ENCODE data around the gene SHMT2.
A peak's percentile ranks its signal among the peaks of the same experiment; 100 is the strongest.

SHMT2 gene

GRCh38 chr12:57229046-57229633, 371 bp upstream of the SHMT2 start:
- no peak for DNase-seq

DNA sequence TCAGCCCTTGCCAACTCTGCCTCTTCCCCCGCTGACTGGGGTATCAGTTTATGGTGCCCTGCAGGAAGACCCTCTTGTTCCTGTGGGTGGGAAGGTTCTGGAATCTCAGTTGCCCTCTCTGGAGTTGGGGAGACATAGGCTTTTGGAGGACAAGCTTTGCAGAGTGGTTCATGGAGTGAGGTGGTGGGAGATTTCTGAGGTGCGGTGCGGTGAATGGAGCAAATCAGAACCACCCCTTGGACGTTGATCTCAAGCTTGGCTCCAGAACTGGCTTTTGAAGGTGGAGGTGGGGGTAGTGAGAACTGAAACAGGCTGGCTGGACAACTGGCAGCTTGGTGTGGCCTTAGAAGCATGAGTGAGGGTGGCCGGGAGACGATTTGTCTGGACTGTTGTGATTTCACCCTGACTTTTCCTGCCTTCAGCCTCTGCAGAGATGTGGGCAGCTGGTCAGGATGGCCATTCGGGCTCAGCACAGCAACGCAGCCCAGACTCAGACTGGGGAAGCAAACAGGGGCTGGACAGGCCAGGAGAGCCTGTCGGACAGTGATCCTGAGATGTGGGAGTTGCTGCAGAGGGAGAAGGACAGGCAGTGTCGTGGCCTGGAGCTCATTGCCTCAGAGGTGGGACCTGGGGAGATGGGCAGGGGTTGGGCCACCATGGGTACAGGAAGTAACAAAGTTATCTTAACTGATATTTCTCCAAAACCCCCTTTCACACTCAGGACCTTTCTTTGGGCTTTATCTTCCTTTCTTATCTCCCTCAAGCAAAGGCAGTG, 1.1 kb downstream of the SHMT2 start:
- DNase-seq = no peak

GRCh38 chr12:57231276-57232021, 1.9 kb downstream of the SHMT2 start:
- no peak for DNase-seq

DNA sequence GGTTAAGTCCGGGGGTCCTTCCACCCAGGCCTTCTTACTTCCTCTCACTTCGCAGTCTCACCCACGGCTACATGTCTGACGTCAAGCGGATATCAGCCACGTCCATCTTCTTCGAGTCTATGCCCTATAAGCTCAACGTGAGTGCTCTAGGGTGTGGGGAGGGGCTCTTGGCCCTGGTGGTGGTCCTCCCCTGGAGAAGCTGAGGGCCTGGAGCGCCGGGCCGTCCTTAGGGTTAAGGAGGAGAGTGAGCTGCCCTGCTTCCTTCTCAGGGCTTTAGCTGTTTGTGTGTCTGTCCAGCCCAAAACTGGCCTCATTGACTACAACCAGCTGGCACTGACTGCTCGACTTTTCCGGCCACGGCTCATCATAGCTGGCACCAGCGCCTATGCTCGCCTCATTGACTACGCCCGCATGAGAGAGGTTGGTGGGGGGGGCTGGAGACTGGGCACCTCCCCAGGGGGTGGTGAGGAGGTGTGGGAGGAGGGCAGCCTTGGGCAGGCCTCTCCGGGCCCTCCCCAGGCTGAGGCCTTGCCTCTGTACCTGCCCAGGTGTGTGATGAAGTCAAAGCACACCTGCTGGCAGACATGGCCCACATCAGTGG, 2.7 kb downstream of the SHMT2 start:
- DNase-seq = no peak

GRCh38 chr12:57233357-57234232, 4.1 kb downstream of the SHMT2 start:
- no peak for DNase-seq

GRCh38 chr12:57234233-57234570, 4.7 kb downstream of the SHMT2 start:
- no peak for DNase-seq

DNA sequence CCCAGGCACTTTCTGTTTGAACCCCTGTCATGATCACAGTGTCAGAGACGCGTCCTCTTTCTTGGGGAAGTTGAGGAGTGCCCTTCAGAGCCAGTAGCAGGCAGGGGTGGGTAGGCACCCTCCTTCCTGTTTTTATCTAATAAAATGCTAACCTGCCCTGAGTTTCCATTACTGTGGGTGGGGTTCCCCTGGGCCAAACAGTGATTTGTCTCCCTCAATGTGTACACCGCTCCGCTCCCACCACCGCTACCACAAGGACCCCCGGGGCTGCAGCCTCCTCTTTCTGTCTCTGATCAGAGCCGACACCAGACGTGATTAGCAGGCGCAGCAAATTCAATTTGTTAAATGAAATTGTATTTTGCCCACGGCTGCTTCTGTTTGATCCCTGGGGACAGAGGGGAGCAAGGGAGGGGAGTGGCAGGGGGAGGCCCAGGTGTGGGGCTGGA, 5.1 kb downstream of the SHMT2 start:
- DNase-seq = no peak

DNA sequence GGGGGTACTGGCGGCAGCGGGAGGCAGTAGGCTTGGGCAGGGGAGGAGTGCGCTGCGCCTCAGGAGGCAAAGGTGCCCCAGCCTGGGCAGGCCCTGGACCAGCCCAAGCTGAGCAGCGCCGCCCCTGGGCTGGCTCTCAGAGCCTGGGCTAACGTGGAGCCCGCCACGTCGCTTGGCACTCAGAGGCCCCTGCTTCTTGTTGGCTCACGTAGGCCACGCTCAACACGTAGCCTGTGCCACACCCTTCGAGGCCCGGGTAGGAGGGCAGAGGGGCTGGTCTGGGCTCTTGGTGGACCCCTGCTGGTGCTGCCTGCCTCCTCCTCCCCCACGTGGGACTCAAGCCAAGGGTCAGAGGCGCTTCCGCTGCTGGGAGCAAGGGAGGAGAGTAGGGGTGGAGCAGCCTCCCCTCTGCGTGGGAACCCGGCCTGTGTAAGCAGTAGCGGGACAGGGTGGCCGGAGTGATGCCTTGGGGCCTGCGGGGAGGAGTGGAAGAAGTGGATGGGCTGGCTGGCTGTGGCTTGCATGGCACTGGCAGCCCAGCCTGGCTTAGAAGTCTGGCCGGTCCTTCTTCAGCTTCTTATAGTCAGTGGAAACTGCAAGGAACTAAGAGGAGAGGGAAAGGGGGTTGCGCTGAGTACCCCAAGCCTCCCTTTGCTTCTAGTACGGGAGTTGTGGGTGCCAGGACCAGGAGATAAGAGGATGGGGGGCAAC, 5.7 kb downstream of the SHMT2 start:
- DNase-seq = no peak

GRCh38 chr12:57235728-57236131, 6.2 kb downstream of the SHMT2 start:
- no peak for DNase-seq

DNA sequence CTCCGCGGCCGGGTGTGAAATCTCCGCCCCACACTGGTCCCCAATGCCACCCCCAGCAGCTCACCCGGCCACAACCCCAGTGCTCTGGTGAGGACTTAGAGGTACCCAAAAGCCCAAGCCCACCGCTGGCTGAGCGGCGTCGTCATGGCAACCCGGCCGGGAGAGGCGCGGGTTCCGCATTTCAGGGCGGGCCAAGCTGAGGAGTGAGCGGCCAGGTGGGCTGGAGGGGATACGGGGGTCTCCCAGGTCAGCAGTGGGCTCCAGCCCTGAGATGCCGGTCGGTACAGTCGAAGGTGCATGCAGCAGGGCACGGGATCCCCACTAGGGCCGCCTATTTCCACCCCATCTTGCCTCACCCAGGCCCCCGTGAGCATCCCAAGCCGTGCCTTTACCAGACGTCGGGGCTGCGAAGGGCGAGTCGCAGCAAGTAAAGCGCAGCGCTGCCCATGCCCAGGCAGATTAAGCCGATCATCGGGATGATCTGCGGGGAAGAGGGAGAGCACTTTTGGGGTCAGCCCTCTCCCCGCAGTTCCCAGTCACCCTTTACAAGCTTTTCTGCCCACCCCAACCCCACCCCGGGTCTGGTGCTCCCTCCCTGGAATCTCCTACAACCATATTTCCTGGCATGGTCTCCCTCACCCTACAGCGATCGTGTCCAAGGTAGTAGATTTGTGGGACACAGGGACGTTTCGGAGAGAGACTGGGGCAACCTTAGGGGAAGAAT, 6.9 kb downstream of the SHMT2 start:
- DNase-seq = no peak

DNA sequence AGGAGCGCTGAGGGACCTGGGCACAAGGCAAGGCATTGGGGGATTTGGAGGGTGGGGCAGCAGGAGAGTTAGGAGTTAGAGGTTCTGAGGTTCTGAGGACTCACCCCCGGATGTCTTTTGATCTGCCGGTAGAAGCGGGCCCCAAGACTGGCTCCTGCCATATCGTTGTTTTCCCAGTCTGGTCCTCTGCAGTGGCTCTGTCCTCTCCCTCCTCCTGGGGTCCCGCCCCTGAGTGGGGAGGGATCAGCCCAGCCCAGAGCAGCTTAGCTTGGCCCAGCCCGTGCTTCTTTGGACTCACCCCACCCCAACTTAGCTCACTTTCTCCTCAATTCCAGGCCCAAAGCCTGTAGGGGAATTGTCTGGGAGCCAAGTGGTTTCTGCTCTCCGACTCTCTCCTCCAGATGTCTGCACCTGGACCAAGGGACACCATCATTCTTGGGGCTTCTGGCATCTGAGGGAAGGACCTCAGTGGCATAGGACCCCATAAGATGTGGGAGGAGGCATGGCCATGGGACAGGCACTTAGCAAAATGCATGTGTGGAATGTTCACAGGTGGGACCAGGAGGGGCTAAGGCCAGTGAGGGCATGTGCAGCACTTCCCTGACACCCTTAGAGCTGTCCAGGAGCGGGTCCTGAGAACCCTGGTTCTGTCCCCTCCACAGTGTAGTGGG, 7.5 kb downstream of the SHMT2 start:
- DNase-seq = no peak

DNA sequence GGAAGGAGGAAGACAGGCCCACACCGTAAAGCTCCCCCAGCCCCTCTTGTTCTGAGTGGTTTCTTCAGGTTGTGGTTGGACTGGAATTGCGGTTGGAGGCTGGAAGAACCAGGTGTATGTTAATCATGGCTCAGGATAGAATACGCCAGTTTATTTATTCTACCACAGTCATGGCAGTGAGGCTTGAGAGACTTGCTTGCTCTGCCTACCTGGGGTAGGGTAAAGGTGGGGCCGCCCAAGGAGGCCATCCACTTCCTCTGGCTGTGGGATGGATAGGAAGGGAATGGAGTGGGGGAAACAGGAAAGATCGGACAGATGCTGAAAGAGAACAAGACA, 8.1 kb downstream of the SHMT2 start:
- no peak for DNase-seq

DNA sequence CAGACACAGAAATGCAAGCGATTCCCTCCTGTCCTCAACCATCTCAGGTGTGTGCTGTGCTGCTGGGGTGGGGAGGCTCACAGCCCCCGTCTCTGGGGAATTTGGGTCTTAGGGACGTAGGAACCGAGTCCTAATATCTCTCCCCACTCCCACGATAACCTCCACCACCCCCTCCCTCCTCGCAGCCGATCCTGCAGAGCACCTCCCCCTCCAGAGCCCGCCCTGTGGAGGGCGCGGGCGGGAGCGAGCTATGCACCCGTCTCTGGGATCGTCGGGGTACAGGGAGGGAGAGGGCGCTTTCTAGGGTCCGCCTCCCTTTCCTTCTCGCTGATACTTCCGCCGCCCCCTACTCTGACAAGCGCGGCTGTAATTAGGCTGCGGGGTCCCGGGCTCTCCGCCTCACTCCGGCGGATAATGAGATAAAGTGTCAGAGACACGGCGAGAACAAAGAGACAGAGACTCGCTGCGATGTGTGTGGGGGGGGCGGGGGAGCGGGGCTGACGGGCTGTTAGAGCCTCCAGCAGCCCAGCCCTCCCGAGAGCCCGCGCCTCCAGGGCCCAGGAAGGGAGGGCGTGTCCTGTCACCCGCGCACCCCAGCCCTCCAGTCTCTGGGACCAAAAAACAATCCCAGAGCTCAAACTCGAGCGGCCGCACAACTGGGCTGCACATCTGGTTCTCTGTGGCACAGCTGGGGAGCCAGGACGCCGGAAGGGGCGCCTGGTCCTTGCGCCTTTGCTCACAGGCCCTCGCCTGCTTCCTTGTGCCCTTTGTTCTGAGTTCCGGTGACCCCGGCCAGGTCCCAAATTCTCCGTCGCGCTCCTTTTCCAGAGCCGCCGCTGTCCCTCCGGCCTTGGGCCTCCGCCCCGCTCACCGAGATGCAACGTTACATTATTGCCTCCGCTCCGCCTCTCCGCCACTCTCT, 8.7 kb downstream of the SHMT2 start:
- DNase-seq = no peak

- peak; percentile 100 for DNase-seq
Measured at GRCh38 chr12:57238854-57239554, 9.5 kb downstream of the SHMT2 start.

GRCh38 chr12:57239587-57240065, 10.1 kb downstream of the SHMT2 start:
- no peak for DNase-seq

DNA sequence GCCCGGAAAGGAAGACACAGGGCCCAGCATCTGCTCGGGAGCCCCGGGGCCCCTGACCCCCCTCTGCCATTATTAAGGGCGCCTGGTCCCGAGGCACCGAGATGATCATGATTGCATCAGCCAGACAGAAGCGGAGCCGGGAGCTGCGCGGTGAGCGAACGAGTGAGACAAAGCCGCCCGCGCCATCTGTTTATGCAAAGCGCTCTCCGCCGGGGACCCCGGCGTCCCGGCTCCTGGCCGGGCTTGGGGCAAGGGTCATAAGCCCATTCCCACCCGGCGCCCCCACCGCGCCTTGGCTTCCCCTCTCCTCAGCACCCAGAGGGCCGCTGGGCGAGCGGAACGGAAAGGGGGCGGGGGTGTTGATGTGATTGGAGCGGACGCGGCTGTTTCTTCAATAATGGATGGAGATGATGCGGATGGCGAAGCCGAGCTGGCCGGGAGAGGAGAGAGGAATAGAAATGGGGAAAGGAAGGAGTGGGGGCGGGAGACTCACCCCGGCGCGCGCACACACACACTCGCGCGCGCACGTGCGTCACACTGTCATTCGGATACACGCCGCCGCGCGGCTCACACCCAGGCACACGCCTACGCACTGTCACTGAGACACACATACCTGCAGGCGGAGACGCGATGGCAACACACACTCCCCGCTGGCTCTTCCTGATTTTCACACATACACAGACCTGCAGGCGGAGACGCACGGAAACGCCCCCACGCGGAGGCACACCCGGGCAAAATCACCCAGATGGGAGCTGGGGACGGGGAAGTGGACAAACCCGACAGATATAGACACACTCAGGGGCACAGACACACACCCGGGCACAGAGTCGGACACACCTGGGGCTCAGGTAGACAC, 10.8 kb downstream of the SHMT2 start:
- no peak for DNase-seq

DNA sequence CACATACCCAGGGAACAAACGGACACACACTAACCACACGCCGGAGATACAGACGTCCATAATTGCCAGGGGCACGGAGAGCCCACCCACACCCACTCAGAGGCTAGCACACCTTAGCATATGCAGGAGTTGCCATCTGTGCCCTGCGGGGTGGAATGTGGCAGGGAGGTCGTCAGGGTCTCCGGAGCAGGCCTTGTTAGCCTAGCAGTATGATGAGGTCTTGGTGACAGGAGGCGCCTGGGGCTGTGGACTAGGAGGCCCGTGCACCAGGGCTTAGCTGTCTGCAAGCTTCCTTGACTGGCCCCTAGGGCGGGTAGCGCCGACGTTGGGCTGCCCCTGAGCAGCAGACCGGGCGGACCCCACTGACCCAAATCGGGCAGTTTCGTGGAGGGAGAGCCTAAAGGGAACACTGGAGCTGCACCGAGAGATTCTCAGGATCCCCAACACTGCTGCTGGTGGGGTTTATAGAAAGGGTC, 11.5 kb downstream of the SHMT2 start:
- no peak for DNase-seq

All from GOT3 (cell line).